Measurements from ENCODE around the gene IL9R. TPM values are rescaled to one million over a fixed set of nuclear protein-coding genes. Genes with fewer than 3 reads are reported as not detected.
A peak's percentile ranks its signal among the peaks of the same experiment; 100 is the strongest.

IL9R gene
- total and polyA plus RNA-seq, 9 of the 15 experiments (the other 6 are each of a cell fraction or from before 2014, with no cell fraction given), result 0.58 to 2.7 (median 1.6) TPM

DNA sequence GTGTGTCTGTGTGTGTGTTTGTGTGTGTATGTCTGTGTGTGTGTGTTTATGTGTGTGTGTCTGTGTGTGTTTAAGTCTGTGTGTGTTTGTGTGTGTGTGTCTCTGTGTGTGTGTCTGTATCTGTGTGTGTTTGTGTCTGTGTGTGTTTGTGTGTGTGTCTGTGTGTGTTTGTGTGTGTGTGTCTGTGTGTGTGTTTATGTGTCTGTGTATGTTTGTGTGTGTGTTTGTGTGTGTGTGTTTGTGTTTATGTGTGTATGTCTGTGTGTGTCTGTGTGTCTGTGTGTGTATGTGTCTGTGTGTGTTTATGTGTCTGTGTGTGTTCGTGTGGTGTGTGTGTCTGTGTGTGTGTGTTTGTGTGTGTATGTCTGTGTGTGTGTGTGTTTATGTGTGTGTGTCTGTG is 11.4 kb downstream of the IL9R start (continued):
- TF ChIP-seq POLR2B (IDR thresholded peaks at IDR 0.05; ENCODE audit: low read depth, partially characterized antibody) (peak; percentile 58), SMAD2 (IDR thresholded peaks at IDR 0.05; ENCODE audit: low read depth, low read length) (no peak), LARP7 (IDR thresholded peaks at IDR 0.05) (peak; percentile 77; the same call in 1 of the 2 replicates), CC2D1A (IDR thresholded peaks at IDR 0.05) (no peak), GTF2E2 (tag; IDR thresholded peaks at IDR 0.05) (no peak), CHD2 (IDR thresholded peaks at IDR 0.05; ENCODE audit: low read depth, low read length) (no peak), HMG20B (CRISPR knock-in tag; IDR thresholded peaks at IDR 0.05) (no peak), MYBL2 (IDR thresholded peaks at IDR 0.05; ENCODE audit: low read depth) (peak; percentile 13; the same call in 1 of the 2 replicates), MYBL2 (CRISPR knock-in tag; IDR thresholded peaks at IDR 0.05; ENCODE audit: borderline replicate concordance) (no peak), BDP1 (IDR thresholded peaks at IDR 0.05; ENCODE audit: insufficient read depth, insufficient read length) (no peak), CBX3 (IDR thresholded peaks at IDR 0.05; ENCODE audit: borderline replicate concordance in 1 of 2, low read length in 2 of 2) (no peak), PHF21A (IDR thresholded peaks at IDR 0.05; ENCODE audit: borderline replicate concordance, low read depth) (0 out of 2 replicates have a peak, but pooled peaks have one; percentile 60), ZNF311 (CRISPR knock-in tag; IDR thresholded peaks at IDR 0.05) (no peak), HDAC6 (IDR thresholded peaks at IDR 0.05; ENCODE audit: low read depth, low read length) (no peak), GATA2 (CRISPR knock-in tag; IDR thresholded peaks at IDR 0.05) (no peak), HDAC1 (IDR thresholded peaks at IDR 0.05) (peak in 1 of 2 experiments; percentile 45; a peak in 1 of 4 replicates), MTA2 (IDR thresholded peaks at IDR 0.05; ENCODE audit: low read depth) (no peak), SMAD4 (CRISPR knock-in tag; conservative IDR thresholded peaks at IDR 0.05) (no peak), ARNT (IDR thresholded peaks at IDR 0.05) (0 out of 4 replicates have a peak, but pooled peaks of 1 of the 2 experiments have one; percentile 39), NFATC3 (IDR thresholded peaks at IDR 0.05) (no peak), CREB1 (IDR thresholded peaks at IDR 0.05) (no peak), CREB1 (CRISPR knock-in tag; IDR thresholded peaks at IDR 0.05) (no peak)
- TF ChIP-seq, protein P1, sequence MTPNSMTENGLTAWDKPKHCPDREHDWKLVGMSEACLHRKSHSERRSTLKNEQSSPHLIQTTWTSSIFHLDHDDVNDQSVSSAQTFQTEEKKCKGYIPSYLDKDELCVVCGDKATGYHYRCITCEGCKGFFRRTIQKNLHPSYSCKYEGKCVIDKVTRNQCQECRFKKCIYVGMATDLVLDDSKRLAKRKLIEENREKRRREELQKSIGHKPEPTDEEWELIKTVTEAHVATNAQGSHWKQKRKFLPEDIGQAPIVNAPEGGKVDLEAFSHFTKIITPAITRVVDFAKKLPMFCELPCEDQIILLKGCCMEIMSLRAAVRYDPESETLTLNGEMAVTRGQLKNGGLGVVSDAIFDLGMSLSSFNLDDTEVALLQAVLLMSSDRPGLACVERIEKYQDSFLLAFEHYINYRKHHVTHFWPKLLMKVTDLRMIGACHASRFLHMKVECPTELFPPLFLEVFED (CRISPR knock-in tag; conservative IDR thresholded peaks at IDR 0.05), result peak; percentile 77
- TF ChIP-seq, protein P2, sequence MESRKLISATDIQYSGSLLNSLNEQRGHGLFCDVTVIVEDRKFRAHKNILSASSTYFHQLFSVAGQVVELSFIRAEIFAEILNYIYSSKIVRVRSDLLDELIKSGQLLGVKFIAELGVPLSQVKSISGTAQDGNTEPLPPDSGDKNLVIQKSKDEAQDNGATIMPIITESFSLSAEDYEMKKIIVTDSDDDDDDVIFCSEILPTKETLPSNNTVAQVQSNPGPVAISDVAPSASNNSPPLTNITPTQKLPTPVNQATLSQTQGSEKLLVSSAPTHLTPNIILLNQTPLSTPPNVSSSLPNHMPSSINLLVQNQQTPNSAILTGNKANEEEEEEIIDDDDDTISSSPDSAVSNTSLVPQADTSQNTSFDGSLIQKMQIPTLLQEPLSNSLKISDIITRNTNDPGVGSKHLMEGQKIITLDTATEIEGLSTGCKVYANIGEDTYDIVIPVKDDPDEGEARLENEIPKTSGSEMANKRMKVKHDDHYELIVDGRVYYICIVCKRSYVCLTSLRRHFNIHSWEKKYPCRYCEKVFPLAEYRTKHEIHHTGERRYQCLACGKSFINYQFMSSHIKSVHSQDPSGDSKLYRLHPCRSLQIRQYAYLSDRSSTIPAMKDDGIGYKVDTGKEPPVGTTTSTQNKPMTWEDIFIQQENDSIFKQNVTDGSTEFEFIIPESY (CRISPR knock-in tag; IDR thresholded peaks at IDR 0.05), result no peak
- TF ChIP-seq, protein P3, sequence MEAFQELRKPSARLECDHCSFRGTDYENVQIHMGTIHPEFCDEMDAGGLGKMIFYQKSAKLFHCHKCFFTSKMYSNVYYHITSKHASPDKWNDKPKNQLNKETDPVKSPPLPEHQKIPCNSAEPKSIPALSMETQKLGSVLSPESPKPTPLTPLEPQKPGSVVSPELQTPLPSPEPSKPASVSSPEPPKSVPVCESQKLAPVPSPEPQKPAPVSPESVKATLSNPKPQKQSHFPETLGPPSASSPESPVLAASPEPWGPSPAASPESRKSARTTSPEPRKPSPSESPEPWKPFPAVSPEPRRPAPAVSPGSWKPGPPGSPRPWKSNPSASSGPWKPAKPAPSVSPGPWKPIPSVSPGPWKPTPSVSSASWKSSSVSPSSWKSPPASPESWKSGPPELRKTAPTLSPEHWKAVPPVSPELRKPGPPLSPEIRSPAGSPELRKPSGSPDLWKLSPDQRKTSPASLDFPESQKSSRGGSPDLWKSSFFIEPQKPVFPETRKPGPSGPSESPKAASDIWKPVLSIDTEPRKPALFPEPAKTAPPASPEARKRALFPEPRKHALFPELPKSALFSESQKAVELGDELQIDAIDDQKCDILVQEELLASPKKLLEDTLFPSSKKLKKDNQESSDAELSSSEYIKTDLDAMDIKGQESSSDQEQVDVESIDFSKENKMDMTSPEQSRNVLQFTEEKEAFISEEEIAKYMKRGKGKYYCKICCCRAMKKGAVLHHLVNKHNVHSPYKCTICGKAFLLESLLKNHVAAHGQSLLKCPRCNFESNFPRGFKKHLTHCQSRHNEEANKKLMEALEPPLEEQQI (IDR thresholded peaks at IDR 0.05), result no peak
- TF ChIP-seq, protein P4, sequence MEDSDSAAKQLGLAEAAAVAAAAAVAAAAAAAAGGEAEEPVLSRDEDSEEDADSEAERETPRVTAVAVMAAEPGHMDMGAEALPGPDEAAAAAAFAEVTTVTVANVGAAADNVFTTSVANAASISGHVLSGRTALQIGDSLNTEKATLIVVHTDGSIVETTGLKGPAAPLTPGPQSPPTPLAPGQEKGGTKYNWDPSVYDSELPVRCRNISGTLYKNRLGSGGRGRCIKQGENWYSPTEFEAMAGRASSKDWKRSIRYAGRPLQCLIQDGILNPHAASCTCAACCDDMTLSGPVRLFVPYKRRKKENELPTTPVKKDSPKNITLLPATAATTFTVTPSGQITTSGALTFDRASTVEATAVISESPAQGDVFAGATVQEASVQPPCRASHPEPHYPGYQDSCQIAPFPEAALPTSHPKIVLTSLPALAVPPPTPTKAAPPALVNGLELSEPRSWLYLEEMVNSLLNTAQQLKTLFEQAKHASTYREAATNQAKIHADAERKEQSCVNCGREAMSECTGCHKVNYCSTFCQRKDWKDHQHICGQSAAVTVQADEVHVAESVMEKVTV (CRISPR knock-in tag; IDR thresholded peaks at IDR 0.05), result no peak
